NOMO-1 treated with dmso at 0.1 percent for 144 hours (cell line): ENCODE results near the gene C11orf54.
A peak's percentile ranks its signal among the peaks of the same experiment; 100 is the strongest.
"Not testable (repeated sequence)": the region's sequence is repeated elsewhere in the genome, so short reads cannot be mapped to it uniquely, and the experiment has no call there.

Experiments used
- DNase-seq: peaks from one replicate; lab custom pipeline; 2025; ENCODE audit not compliant: unreplicated experiment; lab: John Stamatoyannopoulos, UW

Gene C11orf54

GRCh38 chr11:93734427-93735222 lies 6.8 kb upstream of the C11orf54 start:
- DNase-seq, result no peak

GRCh38 chr11:93735627-93736026 lies 5.8 kb upstream of the C11orf54 start:
- DNase-seq, result no peak

GRCh38 chr11:93736129-93736528 lies 5.3 kb upstream of the C11orf54 start:
- DNase-seq, result no peak

DNA sequence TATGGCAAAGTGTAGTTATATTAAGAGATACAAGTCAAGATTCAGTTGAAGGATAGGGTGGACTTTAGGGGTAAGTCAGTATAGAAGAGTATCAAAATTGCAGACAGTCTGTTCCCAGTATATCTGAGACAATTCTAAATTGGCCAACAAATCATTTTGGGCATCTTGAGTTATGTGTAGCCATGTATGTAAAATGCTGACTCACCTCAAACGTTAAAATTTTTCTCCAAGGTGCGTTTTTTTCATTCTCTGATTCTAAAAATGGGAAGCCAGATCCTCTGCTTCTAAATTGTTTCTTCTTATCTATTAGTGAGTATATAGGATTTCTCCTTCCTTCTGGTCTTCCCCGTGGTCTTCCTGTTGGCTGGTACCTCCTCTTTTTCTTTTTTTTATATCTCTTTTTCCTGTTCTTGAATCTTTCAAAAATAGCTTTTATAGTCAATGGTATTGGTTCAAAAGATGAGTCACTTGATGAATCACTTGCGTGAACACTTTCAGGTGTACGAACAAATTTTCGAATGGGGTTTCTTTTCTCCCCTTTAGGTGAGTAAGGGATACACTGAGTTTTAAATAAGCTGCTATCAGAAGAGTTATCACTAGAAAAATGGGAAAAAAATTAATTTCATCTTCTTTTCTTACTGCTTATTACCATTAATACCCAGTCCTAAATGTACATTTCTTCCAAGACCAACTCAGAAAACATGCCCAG lies 3.4 kb upstream of the C11orf54 start:
- no peak for DNase-seq

DNA sequence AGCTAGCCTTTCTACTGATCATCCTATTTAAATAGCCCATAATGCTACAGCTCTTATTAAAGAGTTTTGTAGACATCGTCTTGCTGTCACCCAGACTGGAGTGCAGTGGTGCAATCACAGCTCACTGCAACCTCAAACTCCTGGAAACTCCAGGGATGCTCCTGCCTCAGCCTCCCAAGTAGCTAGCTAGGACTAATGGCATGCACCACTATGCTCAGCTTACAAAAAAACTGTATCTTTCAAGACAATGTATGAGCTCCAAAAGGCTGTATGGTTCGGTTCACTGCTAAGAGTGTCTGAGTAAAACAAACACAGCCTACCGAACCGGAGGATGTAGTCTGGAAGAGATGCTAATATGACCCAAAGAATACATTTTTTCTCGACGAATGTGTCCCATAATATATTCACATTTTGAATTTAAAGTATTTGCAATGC lies 2.8 kb upstream of the C11orf54 start:
- DNase-seq, result no peak

DNA sequence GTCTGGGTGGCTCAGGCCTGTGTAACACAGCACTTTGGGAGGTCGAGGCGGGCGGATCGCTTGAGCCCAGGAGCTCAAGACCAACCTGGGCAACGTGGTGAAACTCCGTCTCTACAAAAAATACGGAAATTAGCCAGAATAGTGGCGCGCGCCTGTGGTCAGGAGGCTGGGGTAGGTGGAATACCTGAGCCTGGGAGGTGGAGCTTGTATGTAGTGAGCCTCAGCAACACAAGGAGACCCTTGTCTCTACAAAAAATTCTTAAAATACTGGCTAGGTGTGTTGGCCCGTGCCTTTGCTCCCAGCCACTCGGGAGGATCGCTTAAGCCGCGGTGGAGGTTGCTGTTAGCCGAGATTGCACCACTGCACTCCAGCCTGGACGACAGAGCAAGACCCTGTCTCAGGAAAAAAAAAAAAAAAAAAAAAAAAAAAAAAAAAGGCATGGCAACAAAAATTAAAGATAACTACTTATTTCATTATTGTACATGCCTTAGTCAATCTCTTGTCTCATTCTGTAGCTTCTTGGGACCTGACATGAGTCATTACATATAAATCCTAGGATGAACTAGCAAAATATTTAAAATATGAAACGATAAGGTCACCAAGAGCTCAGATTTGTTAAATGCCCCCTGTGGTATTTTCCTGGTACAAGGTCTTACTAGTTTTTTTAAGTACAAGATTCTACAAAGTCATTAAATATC lies 1.3 kb upstream of the C11orf54 start:
- DNase-seq, result peak; percentile 13

- DNase-seq, result peak; percentile 27
Observed at GRCh38 chr11:93740730-93741093, 760 bp upstream of the C11orf54 start.

GRCh38 chr11:93741882-93742226 lies 382 bp downstream of the C11orf54 start:
- no peak for DNase-seq

- DNase-seq, result no peak
Observed at GRCh38 chr11:93743291-93743690, 1.8 kb downstream of the C11orf54 start.

DNA sequence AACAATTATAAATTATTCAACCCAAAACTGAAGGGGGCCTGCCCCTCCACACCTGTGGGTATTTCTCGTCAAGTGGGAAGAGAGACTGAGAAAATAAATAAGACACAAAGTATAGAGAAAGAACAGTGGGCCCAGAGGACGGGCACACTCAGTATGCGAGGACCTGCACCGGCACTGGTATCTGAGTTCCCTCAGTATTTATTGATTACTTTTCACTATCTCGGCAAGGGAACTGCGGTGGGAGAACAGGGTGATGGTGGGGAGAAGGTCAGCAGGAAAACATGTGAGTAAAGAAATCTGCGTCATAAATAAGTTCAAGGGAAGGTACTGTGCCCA lies 3.2 kb downstream of the C11orf54 start:
- DNase-seq, result no peak

DNA sequence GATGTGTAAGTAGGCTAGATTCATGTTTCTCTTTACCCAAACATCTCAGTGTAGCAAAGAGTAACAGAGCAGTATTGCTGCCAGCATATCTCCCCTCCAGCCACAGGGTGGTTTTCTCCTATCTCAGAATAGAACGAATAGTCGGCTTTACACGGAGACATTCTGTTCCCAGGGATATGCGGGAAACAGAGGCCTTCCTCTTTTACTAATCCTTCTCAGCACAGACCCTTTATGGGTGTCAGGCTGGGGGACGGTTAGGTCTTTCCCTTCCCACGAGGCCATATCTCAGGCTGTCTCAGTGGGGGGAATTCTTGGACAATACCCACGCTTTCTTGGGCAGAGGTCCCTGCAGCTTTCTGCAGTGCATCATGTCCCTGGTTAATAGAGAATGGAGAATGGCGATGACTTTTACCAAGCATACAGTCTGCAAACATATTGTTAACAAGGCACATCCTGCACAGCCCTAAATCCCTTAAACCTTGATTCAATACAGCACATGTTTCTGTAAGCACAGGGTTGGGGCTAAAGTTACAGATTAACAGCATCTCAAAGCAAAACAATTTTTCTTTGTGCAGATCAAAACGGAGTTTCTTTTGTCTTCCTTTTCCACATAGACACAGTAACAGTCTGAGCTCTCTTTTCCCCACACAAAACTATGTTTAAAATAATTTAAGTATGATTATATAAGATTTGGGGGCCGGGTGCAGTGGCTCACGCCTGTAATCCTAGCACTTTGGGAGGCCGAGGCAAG lies 3.7 kb downstream of the C11orf54 start:
- not testable (repeated sequence) for DNase-seq

- no peak for DNase-seq
Observed at GRCh38 chr11:93746101-93746500, 4.6 kb downstream of the C11orf54 start.

- DNase-seq, result no peak
Observed at GRCh38 chr11:93747122-93747521, 5.7 kb downstream of the C11orf54 start.

DNA sequence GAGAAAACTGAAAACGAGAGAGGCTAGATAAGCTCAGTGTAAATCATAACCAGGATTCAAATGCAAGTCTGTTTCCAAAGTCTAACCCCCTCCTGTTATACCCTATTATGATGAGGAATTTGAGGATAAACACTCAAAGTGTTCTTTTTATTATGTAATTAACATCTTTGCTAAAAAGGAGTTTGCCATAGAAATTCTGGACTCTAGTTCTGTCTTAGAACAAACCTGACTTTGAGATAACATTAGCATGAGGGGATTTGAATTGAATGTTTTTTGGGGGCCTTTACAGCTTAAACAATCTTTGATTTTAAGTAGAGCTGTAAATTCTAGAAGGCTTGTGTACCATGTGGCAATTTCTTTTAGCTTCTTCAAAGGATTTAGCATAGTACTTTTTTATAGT lies 9.5 kb downstream of the C11orf54 start:
- DNase-seq, result no peak

DNA sequence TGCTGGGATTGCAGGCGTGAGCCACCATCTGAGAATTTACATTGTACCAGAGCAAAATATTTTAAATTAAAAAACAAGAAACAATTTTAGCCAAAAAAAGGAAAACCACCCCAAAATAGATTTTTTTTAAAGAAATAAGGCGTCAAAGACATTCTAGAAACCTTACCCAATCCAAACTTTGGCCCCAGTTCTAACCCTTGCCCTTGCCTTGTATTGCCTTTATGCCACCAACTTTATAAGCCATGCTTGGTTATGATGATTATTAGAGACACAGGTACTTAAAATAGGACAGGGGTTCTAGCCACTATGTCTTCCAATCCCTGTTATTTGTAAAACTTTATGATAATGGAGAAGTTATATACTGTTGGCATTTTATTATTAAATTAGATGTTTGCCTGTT lies 11.8 kb downstream of the C11orf54 start:
- DNase-seq, result no peak

- no peak for DNase-seq
Observed at GRCh38 chr11:93756748-93757147, 15.3 kb downstream of the C11orf54 start.

DNA sequence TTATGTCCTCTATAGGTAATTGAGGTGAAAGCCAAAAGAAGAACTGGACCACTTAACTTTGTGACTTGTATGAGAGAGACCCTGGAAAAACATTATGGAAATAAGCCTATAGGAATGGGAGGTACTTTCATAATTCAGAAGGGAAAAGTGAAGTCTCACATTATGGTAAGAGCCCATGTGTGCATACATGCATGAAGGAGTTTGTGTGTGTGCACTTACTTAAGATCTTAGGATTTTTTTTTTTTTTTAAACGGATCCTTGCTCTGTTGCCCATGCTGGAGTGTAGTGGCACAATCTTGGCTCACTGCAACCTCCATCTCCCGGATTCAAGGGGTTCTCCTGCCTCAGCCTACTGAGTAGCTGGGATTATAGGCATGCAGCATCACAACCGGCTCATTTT lies 15.8 kb downstream of the C11orf54 start:
- DNase-seq, result no peak

GRCh38 chr11:93757924-93758865 lies 16.7 kb downstream of the C11orf54 start:
- DNase-seq, result no peak

DNA sequence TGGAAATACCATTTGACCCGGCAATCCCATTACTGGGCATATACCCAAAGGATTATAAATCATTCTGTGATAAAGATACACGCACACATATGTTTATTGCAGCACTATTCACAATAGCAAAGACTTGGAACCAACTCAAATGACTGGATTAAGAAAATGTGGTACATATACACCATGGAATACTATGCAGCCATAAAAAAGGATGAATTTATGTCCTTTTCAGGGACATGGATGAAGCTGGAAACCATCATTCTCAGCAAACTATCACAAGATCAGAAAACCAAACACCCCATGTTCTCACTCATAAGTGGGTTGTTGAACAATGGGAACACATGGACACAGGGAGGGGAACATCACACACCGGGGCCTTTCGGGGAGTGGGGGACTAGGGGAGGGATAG lies 17.7 kb downstream of the C11orf54 start:
- DNase-seq, result not testable (repeated sequence)

DNA sequence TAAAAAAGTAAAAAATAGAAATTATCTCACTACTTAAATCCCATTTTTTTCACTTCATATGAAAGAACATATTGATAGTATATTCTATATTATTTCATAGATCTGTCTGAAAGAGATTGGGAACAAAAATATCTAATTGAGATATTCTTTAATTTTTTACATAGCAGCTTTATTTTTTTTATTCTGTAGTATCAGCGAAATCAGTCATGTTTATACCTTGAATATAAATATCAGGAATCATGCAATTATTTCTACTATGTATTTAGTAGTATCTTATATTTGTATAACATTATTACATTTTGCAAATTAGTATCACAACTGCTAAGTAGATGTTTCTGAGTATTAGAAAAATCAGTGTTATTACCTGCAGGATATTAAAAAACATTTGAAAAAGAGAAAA lies 20.4 kb downstream of the C11orf54 start:
- no peak for DNase-seq
